PC-3 (cell line): Measurements from ENCODE around the gene DISP3. TPM values are rescaled to one million over a fixed set of nuclear protein-coding genes. Genes with fewer than 3 reads are reported as not detected.

Source experiments
- ATAC-seq: fragments of 200-7000 bp; cut with Tn5 transposase; 2 replicates; pipeline ENCODE4 v1.9.1; 2020; ENCODE audit warnings: mild to moderate bottlenecking, moderate library complexity
- BruUV-seq: library from RNA; stranded (reverse); fragments of 400-500 nt; replicated peaks from 2 replicates; lab custom pipeline; 2021; lab: Mats Ljungman, UMichigan
- CTCF ChIA-PET: fragments of 300-600 bp; sonication (Branson Sonifier 250); formaldehyde crosslinking; loops from one replicate; lab custom pipeline; 2022; ENCODE audit warnings: antibody characterized with exemption; lab: Charles Lee
- POLR2A ChIA-PET: fragments of 300-600 bp; sonication (Branson Sonifier 250); formaldehyde crosslinking; loops from one replicate; lab custom pipeline; 2022; ENCODE audit warnings: antibody characterized with exemption; ENCODE audit not compliant: unreplicated experiment; lab: Charles Lee
- DNase-seq: peaks from one replicate; pipeline ENCODE4 v3.0.0-alpha.2; 2015
- H2AFZ ChIP-seq: fragments of 300-600 bp; sonication (generic); 2 replicates; pipeline ENCODE4 v1.6.0; 2016; ENCODE audit warnings: antibody characterized with exemption, low read length
- H3F3A ChIP-seq: fragments of 300-600 bp; sonication (generic); one replicate; pipeline ENCODE4 v1.6.0; 2017; ENCODE audit warnings: antibody characterized with exemption, low read length, control low read depth, mild to moderate bottlenecking; ENCODE audit not compliant: unreplicated experiment
- H3K27ac ChIP-seq: fragments of 300-600 bp; sonication (generic); 2 replicates; pipeline ENCODE4 v1.5.1; 2016; ENCODE audit warnings: mild to moderate bottlenecking, low read length
- H3K27me3 ChIP-seq: fragments of 300-600 bp; sonication (generic); 2 replicates; pipeline ENCODE4 v1.6.1; 2016; ENCODE audit warnings: low read length, mixed read lengths
- H3K36me3 ChIP-seq: fragments of 300-600 bp; sonication (generic); 2 replicates; pipeline ENCODE4 v1.6.1; 2016; ENCODE audit warnings: low read depth, mixed run types, low read length, mixed read lengths
- H3K4me1 ChIP-seq: fragments of 300-600 bp; sonication (generic); 2 replicates; pipeline ENCODE4 v1.5.1; 2016; ENCODE audit warnings: low read length; ENCODE audit not compliant: insufficient read depth
- H3K4me2 ChIP-seq: fragments of 300-600 bp; sonication (generic); 2 replicates; pipeline ENCODE4 v1.6.0; 2016; ENCODE audit warnings: low read length
- H3K4me3 ChIP-seq: fragments of 300-600 bp; sonication (generic); 2 replicates; pipeline ENCODE4 v1.5.1; 2016; ENCODE audit warnings: mild to moderate bottlenecking, low read length, mixed read lengths
- H3K79me2 ChIP-seq: fragments of 300-600 bp; sonication (generic); 2 replicates; pipeline ENCODE4 v1.6.1; 2017; ENCODE audit warnings: low read length, mixed read lengths
- H3K9ac ChIP-seq: fragments of 300-600 bp; sonication (generic); 2 replicates; pipeline ENCODE4 v1.6.0; 2016; ENCODE audit warnings: mild to moderate bottlenecking, low read length
- H3K9me2 ChIP-seq: fragments of 300-600 bp; sonication (generic); replicated peaks from 2 replicates; pipeline ENCODE4 v1.6.1; 2016; ENCODE audit warnings: mixed run types, low read length, mixed read lengths
- H3K9me3 ChIP-seq: fragments of 300-600 bp; sonication (generic); 2 replicates; pipeline ENCODE4 v1.6.1; 2016; ENCODE audit warnings: low read length, mixed read lengths
- H4K20me1 ChIP-seq: fragments of 300-600 bp; sonication (generic); 2 replicates; pipeline ENCODE4 v1.6.1; 2016; ENCODE audit warnings: low read length, mixed read lengths
- CTCF ChIP-seq: fragments of 300-600 bp; sonication (generic); conservative IDR thresholded peaks from 2 replicates; pipeline ENCODE4 v1.5.1; 2017; ENCODE audit warnings: antibody characterized with exemption, low read depth, mild to moderate bottlenecking, low read length
- EZH2 ChIP-seq: fragments of 300-600 bp; sonication (generic); IDR thresholded peaks from one replicate; pipeline ENCODE4 v1.6.1; 2017; ENCODE audit warnings: antibody characterized with exemption, mild to moderate bottlenecking, low read length; ENCODE audit not compliant: unreplicated experiment
- EZH2phosphoT487 ChIP-seq: fragments of 300-600 bp; sonication (generic); IDR thresholded peaks from 2 replicates; pipeline ENCODE4 v1.6.1; 2018; ENCODE audit warnings: mild to moderate bottlenecking, antibody characterized with exemption, low read length, borderline replicate concordance
- intact Hi-C: fragments of 100-400 bp; cut with micrococcal nuclease; formaldehyde crosslinking; loops from 2 replicates; pipeline ENCODE4 v1.9.0; 2023
- total RNA-seq: library from RNA; depleted of rRNA; stranded (reverse); fragments of >200 nt; gene quantifications from 2 replicates; pipeline ENCODE4 v1.2.3, GENCODE V29; 2014

The DISP3 gene
- total RNA-seq, 1 experiment from 2014 or later, result 0.40 TPM

GRCh38 chr1:11531314-11531870 lies 52.4 kb downstream of the DISP3 start:
- no peak for TF ChIP-seq EZH2phosphoT487
- TF ChIP-seq EZH2, result no peak
- no peak for TF ChIP-seq CTCF
- Histone ChIP-seq H3K27me3 (no peaks in the 10 kb centered on the region), H3K9me2 (no peaks in the 10 kb centered on the region), H3F3A (no peaks in the 10 kb centered on the region), H3K27ac (no peak overlapping the region), H3K79me2 (no peaks in the 10 kb centered on the region), H3K4me2 (no peak overlapping the region), H3K9me3 (no peaks in the 10 kb centered on the region), H3K36me3 (no peaks in the 10 kb centered on the region), H2AFZ (no peak overlapping the region), H3K9ac (no peak overlapping the region), H4K20me1 (no peaks in the 10 kb centered on the region), H3K4me3 (no peak overlapping the region), H3K4me1 (no peaks in the 10 kb centered on the region)
- CTCF ChIA-PET, result no interaction called here
- no peak for DNase-seq
- POLR2A ChIA-PET, result no interaction called here
- no peak for ATAC-seq
- intact Hi-C loops, result no loop called here
- no TSS peak for BruUV-seq

DNA sequence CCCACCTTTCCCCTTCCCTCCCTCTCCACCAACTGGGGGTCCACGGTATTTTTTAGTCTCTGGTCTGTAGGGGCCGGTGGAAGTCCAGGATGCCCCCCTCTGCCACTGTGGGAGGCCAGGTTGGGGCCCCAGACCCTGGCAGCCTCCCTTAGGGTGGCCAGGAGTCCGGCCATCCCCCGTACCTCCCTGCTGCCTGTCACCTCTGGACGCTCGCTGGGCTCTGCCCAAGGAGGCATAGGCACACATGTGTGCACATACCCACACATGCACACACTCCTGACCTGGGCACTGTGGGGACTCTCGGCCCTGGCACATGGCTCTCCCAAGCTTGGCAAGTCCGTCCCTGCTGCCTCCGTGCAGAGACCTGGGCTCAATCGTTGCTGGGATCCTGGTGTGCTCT lies 53.0 kb downstream of the DISP3 start:
- H3K36me3 ChIP-seq, result no peaks in the 10 kb centered on the region
- no peak for DNase-seq
- H3K27ac ChIP-seq, result no peak overlapping the region
- intact Hi-C loops, result no loop called here
- H3F3A ChIP-seq, result no peaks in the 10 kb centered on the region
- H4K20me1 ChIP-seq, result no peaks in the 10 kb centered on the region
- TF ChIP-seq EZH2phosphoT487, result no peak
- no peak for TF ChIP-seq EZH2
- TF ChIP-seq CTCF, result no peak
- CTCF ChIA-PET, result no interaction called here
- no peak overlapping the region for H3K4me3 ChIP-seq
- H3K9me3 ChIP-seq, result no peaks in the 10 kb centered on the region
- H3K4me1 ChIP-seq, result no peaks in the 10 kb centered on the region
- POLR2A ChIA-PET, result no interaction called here
- no peaks in the 10 kb centered on the region for H3K27me3 ChIP-seq
- H3K4me2 ChIP-seq, result no peak overlapping the region
- H3K9me2 ChIP-seq, result no peaks in the 10 kb centered on the region
- BruUV-seq, result no TSS peak
- no peaks in the 10 kb centered on the region for H3K79me2 ChIP-seq
- H3K9ac ChIP-seq, result no peak overlapping the region
- H2AFZ ChIP-seq, result no peak overlapping the region
- no peak for ATAC-seq

GRCh38 chr1:11533790-11534787 lies 55.1 kb downstream of the DISP3 start:
- no peaks in the 10 kb centered on the region for H4K20me1 ChIP-seq
- no peaks in the 10 kb centered on the region for H3F3A ChIP-seq
- CTCF ChIA-PET, result no interaction called here
- H3K9me2 ChIP-seq, result no peaks in the 10 kb centered on the region
- DNase-seq (no peak), ATAC-seq (no peak)
- H3K4me2 ChIP-seq, result no peak overlapping the region
- intact Hi-C loops, result no loop called here
- no peaks in the 10 kb centered on the region for H3K79me2 ChIP-seq
- BruUV-seq, result no TSS peak
- no peaks in the 10 kb centered on the region; the same call in 1 of the 2 replicates for H3K27me3 ChIP-seq
- no peaks in the 10 kb centered on the region for H3K9me3 ChIP-seq
- no peaks in the 10 kb centered on the region for H3K4me1 ChIP-seq
- no peak overlapping the region for H3K9ac ChIP-seq
- H3K4me3 ChIP-seq, result no peak overlapping the region
- H2AFZ ChIP-seq, result no peak overlapping the region
- H3K27ac ChIP-seq, result no peak overlapping the region
- no peak for TF ChIP-seq EZH2
- no peak for TF ChIP-seq EZH2phosphoT487
- no peak for TF ChIP-seq CTCF
- no peaks in the 10 kb centered on the region for H3K36me3 ChIP-seq
- POLR2A ChIA-PET, result no interaction called here
